Ishikawa (cell line): ENCODE results near the gene PLXNA3.

Experiments
- CEBPB ChIP-seq: IDR thresholded peaks from 2 replicates; pipeline ENCODE4 v1.6.1; 2012
- CREB1 ChIP-seq: IDR thresholded peaks from 2 replicates; pipeline ENCODE4 v1.6.1; 2012; ENCODE audit warnings: low read depth
- EGR1 ChIP-seq: IDR thresholded peaks from 2 replicates; pipeline ENCODE4 v1.6.1; 2012
- EP300 ChIP-seq: IDR thresholded peaks from 2 replicates; pipeline ENCODE4 v1.6.1; 2012; ENCODE audit warnings: borderline replicate concordance
- FOXM1 ChIP-seq: IDR thresholded peaks from 2 replicates; pipeline ENCODE4 v1.6.1; 2012; ENCODE audit warnings: low read depth, borderline replicate concordance
- MAX ChIP-seq: IDR thresholded peaks from 2 replicates; pipeline ENCODE4 v1.6.1; 2012
- NFIC ChIP-seq: IDR thresholded peaks from 2 replicates; pipeline ENCODE4 v1.6.1; 2012
- RAD21 ChIP-seq: IDR thresholded peaks from 2 replicates; pipeline ENCODE4 v1.6.1; 2012; ENCODE audit warnings: low read depth
- REST ChIP-seq: IDR thresholded peaks from 2 replicates; pipeline ENCODE4 v1.6.1; 2012; ENCODE audit warnings: low read depth, mild to moderate bottlenecking
- TAF1 ChIP-seq: IDR thresholded peaks from 2 replicates; pipeline ENCODE4 v1.6.1; 2012; ENCODE audit warnings: low read depth, mild to moderate bottlenecking
- TCF12 ChIP-seq: IDR thresholded peaks from 2 replicates; pipeline ENCODE4 v1.6.1; 2012; ENCODE audit warnings: low read depth
- TEAD4 ChIP-seq: IDR thresholded peaks from 2 replicates; pipeline ENCODE4 v1.6.1; 2012
- USF1 ChIP-seq: IDR thresholded peaks from 2 replicates; pipeline ENCODE4 v1.6.1; 2012
- YY1 ChIP-seq: IDR thresholded peaks from 2 replicates; pipeline ENCODE4 v1.6.1; 2012; ENCODE audit warnings: low read depth
- ZBTB7A ChIP-seq: IDR thresholded peaks from 2 replicates; pipeline ENCODE4 v1.6.1; 2012; ENCODE audit warnings: low read depth

Gene PLXNA3

GRCh38 chrX:154477891-154478477, 19.9 kb downstream of the PLXNA3 start:
- TF ChIP-seq RAD21, result no peak
- no peak for TF ChIP-seq FOXM1
- no peak for TF ChIP-seq ZBTB7A
- no peak for TF ChIP-seq NFIC
- no peak for TF ChIP-seq TAF1
- no peak for TF ChIP-seq TEAD4
- TF ChIP-seq YY1, result no peak
- TF ChIP-seq TCF12, result no peak
- no peak for TF ChIP-seq CEBPB
- no peak for TF ChIP-seq CREB1
- TF ChIP-seq MAX, result no peak
- TF ChIP-seq EGR1, result no peak
- no peak for TF ChIP-seq USF1
- TF ChIP-seq EP300, result no peak
- TF ChIP-seq REST, result no peak

- TF ChIP-seq FOXM1 (no peak), MAX (peak; percentile 98), TAF1 (peak; percentile 18; the same call in 1 of the 2 replicates), REST (no peak), RAD21 (no peak), TEAD4 (no peak), TCF12 (no peak), USF1 (0 out of 2 replicates have a peak, but pooled peaks have one; percentile 29)
These were observed 20.9 kb downstream of the PLXNA3 start, which contains the start of gene LAGE3 for GRCh38 chrX:154478728-154479622. LAGE3 (minus strand) TSS chrX:154479281; CDS start chrX:154478915, 366 bp downstream.

- TF ChIP-seq TEAD4 (no peak), ZBTB7A (no peak), MAX (no peak), TAF1 (no peak)
These were observed 23.1 kb downstream of the PLXNA3 start for GRCh38 chrX:154481195-154481594.

- TF ChIP-seq TAF1, result no peak
- TF ChIP-seq TCF12, result no peak
- no peak for TF ChIP-seq EP300
- no peak for TF ChIP-seq YY1
- no peak for TF ChIP-seq NFIC
- TF ChIP-seq FOXM1, result no peak
- TF ChIP-seq USF1, result no peak
- no peak for TF ChIP-seq MAX
- TF ChIP-seq ZBTB7A, result no peak
- no peak for TF ChIP-seq CEBPB
- TF ChIP-seq RAD21, result no peak
- TF ChIP-seq TEAD4, result no peak
- no peak for TF ChIP-seq CREB1
- TF ChIP-seq EGR1, result no peak
- TF ChIP-seq REST, result no peak
These were observed 24.0 kb downstream of the PLXNA3 start for GRCh38 chrX:154481911-154482601.
